Suprapubic skin (tissue), 4 donors: ENCODE data around the gene CASS4. TPM values are rescaled to one million over a fixed set of nuclear protein-coding genes. Genes with fewer than 3 reads are reported as not detected.

Source experiments
- DNase-seq, 2 donors: peaks; one replicate each; pipeline ENCODE4 v3.0.0-alpha.2; 2019; ENCODE audit warnings: low spot score in 2 of 2
- H3K27ac ChIP-seq: fragments of 200-600 bp; sonication (generic); one replicate; pipeline ENCODE4 v1.5.1; 2019
- H3K27me3 ChIP-seq: fragments of 200-600 bp; sonication (generic); one replicate; pipeline ENCODE4 v1.5.1; 2019
- H3K36me3 ChIP-seq: fragments of 200-600 bp; sonication (generic); one replicate; pipeline ENCODE4 v1.5.1; 2019
- H3K4me1 ChIP-seq: fragments of 200-600 bp; sonication (generic); one replicate; pipeline ENCODE4 v1.5.1; 2019
- H3K4me3 ChIP-seq: fragments of 200-600 bp; sonication (generic); one replicate; pipeline ENCODE4 v1.5.1; 2019; ENCODE audit warnings: mild to moderate bottlenecking
- H3K9me3 ChIP-seq: fragments of 200-600 bp; sonication (generic); one replicate; pipeline ENCODE4 v1.5.1; 2019
- EP300 ChIP-seq: sonication (generic); formaldehyde crosslinking; IDR thresholded peaks from one replicate; pipeline ENCODE4 v1.6.1; 2017; ENCODE audit warnings: antibody characterized with exemption
- POLR2A ChIP-seq, 2 donors: fragments of 450-650 bp; IDR thresholded peaks; one replicate each; pipeline ENCODE4 v1.6.1; 2017; ENCODE audit warnings: antibody characterized with exemption in 2 of 2, mild to moderate bottlenecking in 2 of 2, moderate library complexity in 2 of 2
- POLR2AphosphoS5 ChIP-seq, 3 donors: sonication (generic); formaldehyde crosslinking; IDR thresholded peaks; one replicate each; pipeline ENCODE4 v1.6.1; 2017; ENCODE audit warnings: antibody characterized with exemption in 3 of 3
- WGBS: methylation state at CpG from one replicate; pipeline ENCODE4 v1.1.5; 2018; 5-methylcytosine and 5-hydroxymethylcytosine counted together
- total RNA-seq, 4 donors: library from RNA; depleted of rRNA; stranded (reverse); fragments of >200 nt; gene quantifications; one replicate each; pipeline ENCODE4 v1.1.0, GENCODE V29; 2016
- TF ChIP-seq, protein P1 (sequence below), 2 donors: fragments of 200-600 bp in 1 of 2; fragments of 450-650 bp in 1 of 2; sonication (generic) in 1 of 2; IDR thresholded peaks; one replicate each; pipeline ENCODE4 v1.5.1; 2016 to 2019; ENCODE audit warnings: antibody characterized with exemption in 2 of 2, mild to moderate bottlenecking in 1 of 2, moderate library complexity in 1 of 2

Gene CASS4
- total RNA-seq, 4 donors from 2014 or later, result 0.42 to 1.9 (median 0.66) TPM

DNA sequence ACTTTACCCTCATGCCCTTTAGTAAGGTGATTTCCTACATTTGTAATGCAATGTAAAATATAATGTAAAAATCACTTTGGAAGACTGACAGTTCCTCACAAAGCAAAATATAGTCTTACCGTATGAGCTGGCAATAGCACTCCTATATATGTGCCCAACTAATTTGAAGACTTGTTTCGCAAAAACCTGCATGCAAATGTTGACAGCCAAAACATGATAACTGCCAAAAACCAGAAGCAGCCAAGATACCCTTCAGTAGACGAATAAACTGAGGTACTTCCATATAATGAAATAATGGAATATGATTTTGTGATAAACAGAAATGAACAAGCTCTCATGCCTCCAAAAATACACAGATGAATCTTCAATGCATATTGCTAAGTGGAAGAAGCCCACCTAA, 33.7 kb upstream of the CASS4 start:
- Histone ChIP-seq H3K9me3 (no peaks in the 10 kb centered on the region), H3K27me3 (no peaks in the 10 kb centered on the region), H3K27ac (no peak overlapping the region), H3K4me3 (no peak overlapping the region), H3K36me3 (no peaks in the 10 kb centered on the region), H3K4me1 (no peaks in the 10 kb centered on the region)
- WGBS, result 86% methylated on average over 3 of the region's 3 CpGs
- DNase-seq, result no peak
- TF ChIP-seq, protein P1, sequence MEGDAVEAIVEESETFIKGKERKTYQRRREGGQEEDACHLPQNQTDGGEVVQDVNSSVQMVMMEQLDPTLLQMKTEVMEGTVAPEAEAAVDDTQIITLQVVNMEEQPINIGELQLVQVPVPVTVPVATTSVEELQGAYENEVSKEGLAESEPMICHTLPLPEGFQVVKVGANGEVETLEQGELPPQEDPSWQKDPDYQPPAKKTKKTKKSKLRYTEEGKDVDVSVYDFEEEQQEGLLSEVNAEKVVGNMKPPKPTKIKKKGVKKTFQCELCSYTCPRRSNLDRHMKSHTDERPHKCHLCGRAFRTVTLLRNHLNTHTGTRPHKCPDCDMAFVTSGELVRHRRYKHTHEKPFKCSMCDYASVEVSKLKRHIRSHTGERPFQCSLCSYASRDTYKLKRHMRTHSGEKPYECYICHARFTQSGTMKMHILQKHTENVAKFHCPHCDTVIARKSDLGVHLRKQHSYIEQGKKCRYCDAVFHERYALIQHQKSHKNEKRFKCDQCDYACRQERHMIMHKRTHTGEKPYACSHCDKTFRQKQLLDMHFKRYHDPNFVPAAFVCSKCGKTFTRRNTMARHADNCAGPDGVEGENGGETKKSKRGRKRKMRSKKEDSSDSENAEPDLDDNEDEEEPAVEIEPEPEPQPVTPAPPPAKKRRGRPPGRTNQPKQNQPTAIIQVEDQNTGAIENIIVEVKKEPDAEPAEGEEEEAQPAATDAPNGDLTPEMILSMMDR (IDR thresholded peaks at IDR 0.05), result no peak
- no peak for TF ChIP-seq POLR2A (IDR thresholded peaks at IDR 0.05)
- no peak for TF ChIP-seq POLR2AphosphoS5 (IDR thresholded peaks at IDR 0.05)
- TF ChIP-seq EP300, result no peak

DNA sequence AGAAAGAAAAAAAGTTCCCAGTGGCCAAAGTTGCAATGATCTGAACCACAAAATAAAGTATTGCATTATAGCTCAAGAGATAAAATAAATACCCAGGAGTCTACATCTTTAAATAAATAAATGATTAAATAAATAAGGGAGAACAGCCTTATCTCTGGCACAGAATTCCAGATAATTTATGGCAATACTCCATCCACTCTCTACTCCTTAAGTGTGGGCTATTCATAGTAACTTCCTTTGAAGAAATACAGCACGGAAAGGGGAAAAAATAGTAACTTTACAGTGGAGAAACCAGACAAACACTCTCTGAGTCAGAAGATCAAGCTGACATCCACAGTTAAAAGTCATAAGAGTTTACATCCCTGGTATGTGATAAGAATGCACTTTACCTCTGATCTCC, 31.7 kb upstream of the CASS4 start:
- Histone ChIP-seq H3K36me3 (no peaks in the 10 kb centered on the region), H3K27ac (no peak overlapping the region), H3K9me3 (no peaks in the 10 kb centered on the region), H3K4me1 (no peaks in the 10 kb centered on the region), H3K4me3 (no peak overlapping the region), H3K27me3 (no peaks in the 10 kb centered on the region)
- TF ChIP-seq POLR2A (IDR thresholded peaks at IDR 0.05), result no peak
- TF ChIP-seq, protein P1 (IDR thresholded peaks at IDR 0.05), result no peak
- no peak for DNase-seq
- WGBS, result 57% methylated on average over 1 of the region's 1 CpG

DNA sequence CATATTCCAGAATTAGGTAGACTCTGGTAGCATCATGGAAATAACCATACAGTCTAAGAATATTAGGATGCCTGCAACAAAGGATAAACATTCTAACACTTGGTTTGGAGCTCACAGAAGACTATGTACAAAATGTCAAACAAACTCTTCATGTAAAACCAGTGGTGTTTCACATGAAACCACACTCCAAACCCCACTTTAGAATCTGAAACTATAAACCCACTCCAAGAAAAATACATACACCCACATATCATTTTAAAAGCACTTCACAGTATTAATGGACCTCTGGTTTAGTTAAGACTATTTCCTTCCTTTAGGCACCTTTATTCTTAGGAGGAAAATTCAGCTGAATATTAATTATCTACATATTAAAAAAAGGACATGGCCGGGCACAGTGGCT, 30.6 kb upstream of the CASS4 start:
- Histone ChIP-seq H3K9me3 (no peaks in the 10 kb centered on the region), H3K36me3 (no peaks in the 10 kb centered on the region), H3K4me1 (no peaks in the 10 kb centered on the region), H3K27ac (no peak overlapping the region), H3K27me3 (no peaks in the 10 kb centered on the region), H3K4me3 (no peak overlapping the region)
- no peak for TF ChIP-seq EP300
- TF ChIP-seq POLR2A (IDR thresholded peaks at IDR 0.05), result no peak
- TF ChIP-seq, protein P1 (IDR thresholded peaks at IDR 0.05), result no peak
- no peak for TF ChIP-seq POLR2AphosphoS5 (IDR thresholded peaks at IDR 0.05)
- WGBS, result 95% methylated on average over 1 of the region's 1 CpG
- DNase-seq, result no peak

DNA sequence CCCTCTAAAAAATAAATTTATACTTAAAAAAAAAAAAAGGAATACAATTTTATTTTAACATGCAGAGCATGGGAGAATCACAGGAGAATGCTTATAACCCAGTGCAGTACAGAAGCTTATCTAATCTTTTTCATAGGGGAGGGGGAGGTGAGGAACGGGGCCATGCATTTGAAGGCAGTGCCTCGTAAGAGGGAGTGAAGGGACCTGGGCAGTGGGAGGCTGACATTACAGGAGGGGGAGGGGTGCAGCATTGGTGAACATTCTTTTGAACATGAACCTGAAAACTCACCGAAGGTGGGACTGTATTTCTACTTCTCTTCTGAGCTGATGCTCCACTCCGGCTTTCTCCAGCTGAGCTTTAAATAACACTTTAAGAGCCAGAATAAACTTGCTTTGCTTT, 29.4 kb upstream of the CASS4 start:
- no peak for DNase-seq
- Histone ChIP-seq H3K4me1 (no peaks in the 10 kb centered on the region), H3K27me3 (no peaks in the 10 kb centered on the region), H3K27ac (no peak overlapping the region), H3K9me3 (no peaks in the 10 kb centered on the region), H3K4me3 (no peak overlapping the region), H3K36me3 (no peaks in the 10 kb centered on the region)
- 75% methylated on average over 4 of the region's 4 CpGs for WGBS
- TF ChIP-seq EP300 (no peak), POLR2AphosphoS5 (IDR thresholded peaks at IDR 0.05) (no peak), POLR2A (IDR thresholded peaks at IDR 0.05) (no peak)
- TF ChIP-seq, protein P1 (IDR thresholded peaks at IDR 0.05), result no peak

DNA sequence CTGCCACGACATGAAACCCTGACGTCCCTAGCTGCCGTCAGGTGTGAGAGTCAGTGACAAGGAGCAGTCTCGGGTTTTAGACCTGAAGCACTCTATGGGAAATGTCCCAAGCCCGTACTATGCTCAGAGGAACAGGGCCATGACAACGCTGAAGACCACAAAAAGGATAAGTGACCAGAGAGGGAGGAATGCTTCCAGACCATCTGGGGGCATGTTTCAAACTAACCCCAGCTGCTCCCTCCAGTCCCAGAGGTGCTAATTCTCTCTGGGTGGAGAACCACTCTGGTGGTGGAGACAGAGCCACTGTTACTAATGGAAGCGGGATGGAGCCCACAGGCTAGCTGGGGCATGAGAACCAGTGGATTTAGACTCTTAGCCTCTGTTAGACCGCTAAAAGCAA, 28.7 kb upstream of the CASS4 start:
- H3K36me3 ChIP-seq, result no peaks in the 10 kb centered on the region
- no peak for DNase-seq
- H3K4me3 ChIP-seq, result no peak overlapping the region
- H3K4me1 ChIP-seq, result no peaks in the 10 kb centered on the region
- no peaks in the 10 kb centered on the region for H3K9me3 ChIP-seq
- H3K27ac ChIP-seq, result no peak overlapping the region
- H3K27me3 ChIP-seq, result no peaks in the 10 kb centered on the region
- WGBS, result 94% methylated on average over 8 of the region's 8 CpGs
- no peak for TF ChIP-seq POLR2A (IDR thresholded peaks at IDR 0.05)
- TF ChIP-seq, protein P1 (IDR thresholded peaks at IDR 0.05), result no peak
- TF ChIP-seq POLR2AphosphoS5 (IDR thresholded peaks at IDR 0.05), result no peak
- TF ChIP-seq EP300, result no peak
